Measurements from ENCODE around the gene TNFRSF13B.

The TNFRSF13B gene

DNA sequence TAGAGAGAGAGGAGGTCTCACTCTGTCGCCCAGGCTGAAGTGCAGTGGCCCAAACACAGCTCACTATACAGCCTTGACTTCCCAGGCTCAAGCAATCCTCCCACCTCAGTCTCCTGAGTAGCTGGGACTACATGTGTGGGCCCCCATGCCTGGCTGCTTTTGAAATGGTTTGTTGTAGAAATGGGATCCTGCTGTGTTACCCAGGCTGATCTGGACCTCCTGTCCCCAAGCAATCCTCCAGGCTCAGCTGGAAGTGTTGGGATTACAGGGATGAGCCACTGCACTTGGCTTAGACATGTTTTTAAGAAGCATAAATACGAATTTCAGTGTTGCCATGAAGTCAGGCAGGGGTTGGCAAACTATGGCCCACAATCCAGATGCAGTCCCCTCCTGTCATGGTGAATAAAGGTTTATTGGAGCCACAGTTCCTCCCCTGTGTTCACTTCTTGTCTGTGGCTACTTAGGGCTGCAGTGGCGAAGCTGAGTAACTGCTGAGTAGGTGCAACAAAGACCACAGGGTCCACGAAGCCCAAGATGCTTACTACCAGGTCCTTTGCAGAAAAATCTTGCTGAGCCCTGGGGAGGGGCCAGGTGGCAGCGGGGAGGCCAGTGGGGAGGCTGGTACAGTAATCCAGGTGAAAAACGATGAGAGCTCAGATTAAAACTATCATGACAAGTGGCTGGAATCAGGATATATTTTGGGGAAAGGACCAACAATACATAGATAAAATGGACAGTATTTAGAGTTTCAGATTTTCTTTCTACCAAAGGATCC, 35.2 kb downstream of the TNFRSF13B start:
- DNase-seq, result no peak

DNA sequence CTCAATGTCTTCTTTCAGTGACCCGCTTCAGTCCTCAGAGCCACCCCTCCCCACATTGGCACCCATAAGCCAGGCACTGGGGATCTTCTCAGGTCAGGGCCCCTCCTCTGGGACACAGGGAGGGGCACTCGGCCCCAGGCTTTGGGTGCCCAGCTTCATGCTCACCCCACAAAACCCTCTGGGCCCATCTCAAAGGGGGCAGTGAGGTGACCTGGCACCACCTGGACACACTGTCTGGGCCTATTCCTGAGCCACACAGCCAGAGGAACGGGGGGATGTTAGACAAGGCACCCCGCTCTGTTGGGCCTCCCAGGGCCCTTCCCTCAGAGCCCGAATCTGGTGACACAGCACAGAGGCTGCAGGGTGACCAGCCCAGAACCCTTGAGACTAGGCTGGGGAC, 36.1 kb downstream of the TNFRSF13B start:
- DNase-seq, result no peak

DNA sequence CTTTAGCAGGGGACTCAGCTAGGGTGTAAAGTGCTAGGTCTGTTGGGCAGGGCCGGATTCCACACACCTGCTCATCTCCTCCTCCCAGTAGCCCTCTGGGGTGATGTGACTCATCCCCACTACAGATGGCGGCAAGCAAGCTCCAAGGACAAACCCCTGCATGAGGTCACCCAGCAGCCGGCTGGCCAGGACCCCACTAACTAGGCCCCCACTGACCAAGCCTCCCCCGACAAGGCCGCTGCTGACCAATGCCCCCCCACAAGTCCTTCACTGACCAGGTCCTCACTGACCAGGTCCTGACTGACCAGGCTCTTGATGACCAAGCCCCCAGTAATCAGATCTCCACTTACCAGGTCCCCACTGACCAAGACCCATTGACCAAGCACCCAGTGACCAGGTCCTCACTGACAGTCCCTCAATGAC, 36.7 kb downstream of the TNFRSF13B start:
- no peak for DNase-seq

DNA sequence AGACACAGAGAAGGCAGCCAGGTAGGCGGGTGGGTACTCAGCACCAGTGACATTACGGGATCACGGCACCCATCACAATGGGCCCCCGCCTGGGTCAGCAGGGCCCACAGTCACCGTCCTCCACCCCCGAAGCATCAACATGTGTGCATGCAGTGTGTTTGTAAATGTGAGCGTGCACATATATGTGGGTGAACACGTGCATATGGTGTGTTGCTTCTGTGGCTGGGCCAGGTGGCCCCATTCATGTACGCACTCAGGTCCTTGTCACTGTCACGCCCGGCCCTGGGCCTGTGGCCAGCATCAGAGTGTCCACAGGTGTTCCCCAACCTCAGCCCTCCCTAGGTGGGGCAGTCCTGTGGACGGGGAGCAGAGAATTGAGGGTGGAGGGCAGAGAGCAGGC, 37.1 kb downstream of the TNFRSF13B start:
- no peak for DNase-seq

DNA sequence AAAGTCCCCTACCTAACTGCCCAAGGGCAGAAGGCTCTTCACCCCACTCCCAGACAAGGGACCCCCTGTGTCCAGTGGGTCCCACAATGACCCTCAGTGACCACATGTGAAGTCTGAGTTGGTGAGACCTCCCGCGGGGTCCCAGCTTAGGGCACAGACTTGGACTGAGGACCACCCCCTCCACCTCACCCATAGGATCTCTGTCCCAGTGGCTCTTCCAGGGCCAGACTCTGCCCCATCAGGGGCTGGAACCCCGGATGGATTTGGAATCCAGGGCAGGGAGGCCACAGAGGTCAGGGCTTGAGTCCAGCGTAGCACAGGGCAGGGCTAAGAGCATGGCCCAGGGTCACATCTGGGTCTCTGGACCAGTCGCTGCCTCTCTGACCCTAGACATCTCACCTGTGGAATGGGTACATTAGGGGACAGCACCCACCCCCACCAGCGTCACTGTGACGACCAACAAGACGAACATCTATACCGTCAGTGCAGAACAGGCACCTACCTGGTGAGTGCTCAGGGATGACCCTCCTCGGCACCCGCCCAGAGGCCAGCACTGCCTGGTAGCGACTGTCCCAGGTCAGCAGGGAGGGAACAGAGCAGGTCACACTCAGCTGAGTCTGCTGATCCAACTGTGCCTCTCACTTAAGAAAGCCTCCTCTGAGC, 37.7 kb downstream of the TNFRSF13B start:
- no peak for DNase-seq

DNA sequence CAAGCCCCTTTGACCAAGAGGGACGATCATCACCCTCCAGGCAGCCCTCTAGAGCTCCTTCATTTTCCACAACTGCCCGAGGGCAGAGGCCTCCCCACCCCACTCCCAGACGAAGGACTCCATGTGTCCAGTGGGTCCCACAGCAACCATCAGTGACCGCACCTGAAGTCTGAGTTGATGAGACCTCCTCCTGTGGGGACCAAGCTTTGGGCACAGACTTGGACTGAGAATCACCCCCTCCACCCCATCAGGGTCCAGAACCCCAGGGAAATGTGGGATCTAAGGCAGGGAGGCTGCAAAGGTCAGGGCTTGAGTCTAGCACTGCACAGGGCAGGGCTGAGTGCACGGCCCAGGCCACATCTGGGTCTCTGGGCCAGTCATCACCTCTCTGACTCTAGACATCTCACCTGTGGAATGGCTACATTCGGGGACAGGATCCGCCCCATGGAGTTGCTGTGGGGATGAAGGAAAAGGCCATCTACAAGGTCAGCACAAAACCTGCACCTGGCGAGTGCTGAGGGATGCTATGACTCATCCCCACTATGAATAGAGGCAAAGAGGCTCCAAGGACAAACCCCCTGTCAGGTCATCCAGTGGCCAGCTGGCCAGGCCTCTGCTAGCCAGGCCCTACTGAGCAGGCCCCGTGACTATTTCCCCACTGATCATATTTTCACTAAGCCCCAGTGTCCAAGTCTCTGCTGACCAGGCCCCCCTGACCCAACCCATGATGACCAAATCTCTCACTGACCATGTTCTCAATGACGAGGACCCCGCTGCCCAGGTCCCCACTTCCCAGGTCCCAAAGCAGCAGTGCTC, 38.4 kb downstream of the TNFRSF13B start:
- no peak for DNase-seq

DNA sequence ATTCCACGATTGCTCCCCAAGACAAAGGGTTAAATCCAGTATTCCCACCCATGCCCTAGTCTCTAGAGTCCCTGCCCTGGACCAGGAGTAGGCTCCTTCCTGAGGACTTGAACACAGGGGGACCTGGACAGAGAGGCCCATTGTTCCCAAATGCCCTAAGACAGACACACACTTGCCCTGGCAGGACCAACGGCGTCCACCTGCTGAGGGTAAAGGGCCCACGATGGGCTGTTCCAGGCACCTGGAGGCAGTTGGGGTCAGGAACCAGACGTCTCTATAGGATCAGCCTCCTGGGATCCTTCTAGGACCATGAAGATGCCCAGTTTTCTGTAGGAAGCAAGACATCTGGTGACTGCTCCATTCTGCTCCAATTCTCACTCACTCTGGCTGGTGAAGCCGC, 39.3 kb downstream of the TNFRSF13B start:
- no peak for DNase-seq

DNA sequence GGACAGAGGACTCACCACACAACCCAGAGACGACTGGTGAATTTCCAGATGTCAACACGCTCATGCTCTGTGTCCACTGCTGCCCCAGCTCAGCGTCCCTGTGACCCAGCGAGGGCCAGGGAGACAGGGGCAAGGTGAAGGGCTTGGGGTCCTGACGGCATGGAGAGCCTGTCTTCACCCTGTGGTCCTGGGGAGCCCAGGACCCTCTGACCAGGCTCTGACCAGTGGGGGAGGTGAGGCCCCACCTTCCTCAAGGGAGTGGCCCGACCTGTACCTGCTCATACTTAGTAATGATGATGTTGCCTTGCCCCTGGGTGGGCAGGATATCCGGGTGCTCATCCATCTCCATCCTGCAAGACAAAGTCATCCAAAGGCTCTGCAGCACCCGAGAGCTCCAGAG, 39.8 kb downstream of the TNFRSF13B start:
- DNase-seq, result no peak

DNA sequence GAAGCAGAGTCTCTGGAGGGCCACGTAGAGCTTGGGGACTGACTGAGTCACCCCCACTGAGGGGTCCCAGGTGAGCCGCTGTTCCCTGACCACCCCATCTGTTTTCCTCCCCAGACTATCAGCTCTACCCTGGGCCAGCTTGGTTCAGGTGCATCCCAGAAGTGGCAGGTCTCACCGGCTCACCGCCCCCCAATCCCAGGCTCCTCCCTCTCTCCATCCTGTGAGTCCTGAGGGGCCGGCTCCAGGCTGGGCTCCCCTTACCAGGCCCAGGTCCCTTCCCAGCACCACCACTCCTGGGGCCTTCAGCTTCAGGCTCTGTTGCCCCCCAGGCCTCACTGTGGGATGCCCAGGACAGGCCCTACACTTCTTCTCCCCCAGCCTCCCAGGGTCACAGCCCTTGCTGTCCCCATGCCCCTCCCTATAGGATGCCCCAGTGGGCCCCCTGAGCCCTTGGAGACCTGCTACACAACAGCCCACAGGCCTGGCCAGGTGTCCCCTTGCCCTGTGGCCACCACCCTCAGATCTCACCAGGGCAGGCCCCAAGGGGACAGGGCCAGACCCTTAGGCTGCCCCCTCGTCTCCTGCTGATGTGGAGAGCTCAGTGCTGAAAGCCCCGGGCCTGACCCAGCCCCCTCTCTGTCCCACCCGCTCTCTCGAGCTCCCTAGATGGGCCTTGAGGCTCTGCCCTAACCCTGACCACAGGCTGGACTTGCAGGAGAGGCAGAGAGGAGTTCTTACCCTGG, 40.4 kb downstream of the TNFRSF13B start:
- no peak for DNase-seq

DNA sequence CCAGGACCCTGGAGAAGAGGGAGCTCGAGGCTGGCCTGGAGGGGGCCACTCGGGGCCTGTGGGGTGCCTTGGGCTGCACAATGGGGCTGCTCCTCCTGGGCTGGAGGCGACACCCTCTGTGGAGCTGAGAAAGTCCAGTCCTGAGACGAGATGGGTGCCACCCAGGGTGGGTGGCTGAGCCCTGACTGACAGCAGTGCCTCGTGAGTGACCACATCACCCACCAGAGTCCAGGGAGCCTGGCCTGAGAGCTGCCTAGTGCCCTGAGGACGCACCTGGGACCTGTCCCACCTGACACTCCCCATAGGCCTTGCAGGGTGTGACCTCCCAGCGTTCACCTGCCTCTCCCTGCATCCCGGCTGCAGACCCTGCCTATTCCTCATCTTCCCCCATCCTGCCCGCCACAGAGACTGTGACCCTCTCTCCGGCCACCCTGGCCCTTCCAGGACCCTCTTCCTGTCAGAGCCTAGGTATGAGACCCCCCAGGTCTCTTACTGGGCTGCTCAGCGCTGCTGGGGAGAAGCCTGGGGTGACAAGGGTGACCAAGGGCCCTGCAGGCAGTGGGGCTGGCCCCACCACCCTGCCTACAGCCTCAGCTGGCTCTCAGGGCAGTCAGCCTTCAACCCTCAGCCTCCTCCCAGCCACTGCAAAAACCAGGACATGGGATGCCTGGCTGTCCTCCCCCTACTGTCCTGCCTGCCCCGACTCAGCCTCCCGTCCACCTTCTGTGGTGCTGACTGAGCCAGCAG, 41.2 kb downstream of the TNFRSF13B start:
- DNase-seq, result no peak

DNA sequence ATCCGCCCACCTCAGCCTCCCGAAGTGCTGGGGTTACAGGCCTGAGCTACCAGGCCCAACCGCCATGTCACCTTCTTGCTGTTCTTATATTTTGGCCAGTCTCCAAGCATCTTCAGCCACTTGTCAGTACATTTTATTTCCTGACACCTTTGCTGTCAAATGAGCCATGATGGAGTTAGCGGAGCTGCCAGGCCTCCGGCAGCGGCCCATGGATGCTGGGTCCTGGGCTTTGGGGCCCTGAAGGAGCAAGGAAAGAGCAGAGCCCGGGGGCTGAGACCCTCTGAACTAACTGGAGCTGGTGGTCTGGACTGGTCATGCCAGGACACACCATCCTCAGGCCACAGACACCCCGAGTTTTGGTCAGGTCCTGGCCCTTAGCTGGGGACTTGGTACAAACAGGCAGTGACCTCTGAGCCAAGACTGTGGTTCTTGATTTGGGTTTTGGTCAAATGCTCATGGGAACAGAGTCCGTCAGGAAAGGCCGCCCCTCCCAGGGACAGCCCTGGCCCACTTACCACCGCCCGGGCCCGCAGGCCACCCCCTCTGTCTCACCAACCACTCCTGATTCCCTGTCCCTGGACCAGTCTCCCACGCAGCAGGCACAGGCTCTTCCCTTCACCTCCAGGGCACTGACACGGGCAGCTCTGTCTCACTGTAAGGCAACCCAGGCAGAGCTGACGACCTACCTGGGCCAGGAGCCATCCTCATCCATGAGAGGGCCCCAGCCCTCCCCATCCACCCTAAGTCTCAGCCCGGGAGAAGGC, 42.0 kb downstream of the TNFRSF13B start:
- DNase-seq, result no peak

DNA sequence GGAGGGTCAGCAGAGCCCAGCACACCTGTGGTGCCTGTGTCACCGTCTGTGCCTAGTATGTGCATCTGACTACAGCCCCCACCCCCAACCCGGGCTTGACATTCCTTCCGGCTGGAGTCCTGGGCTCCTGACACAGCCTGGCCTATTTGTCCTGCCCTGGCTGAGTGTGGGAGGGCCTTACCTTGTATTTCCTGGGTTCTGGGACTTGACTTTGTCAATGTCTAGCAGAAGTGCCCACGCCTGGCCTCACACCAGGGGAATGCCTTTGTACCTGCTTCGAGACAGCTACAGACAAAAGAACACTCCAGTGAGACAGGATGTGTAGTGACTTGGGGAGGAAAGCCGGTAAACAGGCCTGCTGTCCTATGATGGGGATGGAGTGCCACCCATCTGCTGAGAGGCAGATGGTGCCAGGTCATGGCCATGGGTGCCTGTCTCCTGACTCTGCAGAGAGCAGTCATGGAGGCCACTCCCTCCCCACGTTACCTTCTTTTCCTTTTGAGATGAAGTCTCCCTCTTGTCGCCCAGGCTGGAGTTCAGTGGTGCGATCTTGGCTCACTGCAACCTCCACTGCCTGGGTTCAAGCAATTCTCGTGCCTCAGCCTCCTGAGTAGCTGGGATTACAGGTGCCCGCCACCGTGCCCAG, 42.8 kb downstream of the TNFRSF13B start:
- no peak for DNase-seq

DNA sequence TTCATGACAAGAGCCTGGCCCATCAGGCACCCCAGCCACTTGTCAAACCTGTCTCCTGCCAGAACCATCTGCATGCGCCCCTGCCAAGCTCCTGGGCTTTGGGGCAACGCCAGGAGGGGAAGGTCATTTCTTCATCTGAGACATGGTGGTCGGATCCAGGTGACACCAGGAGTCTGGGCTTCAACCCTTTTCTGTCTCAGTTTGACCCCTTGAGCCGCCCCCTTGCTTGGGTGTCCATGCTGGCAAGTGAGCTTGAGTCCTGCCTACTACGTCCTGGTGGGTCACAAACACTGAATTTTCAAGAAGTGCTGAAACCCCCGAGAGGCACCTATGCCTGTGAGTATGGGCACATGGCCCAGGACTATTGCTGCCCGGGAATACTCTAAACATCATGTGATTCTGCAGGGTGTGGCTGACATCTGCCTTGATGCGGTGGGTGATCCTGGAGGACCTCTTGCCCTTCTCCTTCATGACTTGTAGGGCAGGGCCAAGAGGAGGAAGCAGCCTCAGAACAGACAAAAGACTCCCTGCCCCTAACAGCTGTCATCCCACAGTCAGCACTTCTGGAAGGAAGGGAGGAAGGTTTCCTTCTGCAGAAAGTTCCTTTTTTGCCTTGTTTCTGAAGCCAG, 43.4 kb downstream of the TNFRSF13B start:
- DNase-seq, result no peak

DNA sequence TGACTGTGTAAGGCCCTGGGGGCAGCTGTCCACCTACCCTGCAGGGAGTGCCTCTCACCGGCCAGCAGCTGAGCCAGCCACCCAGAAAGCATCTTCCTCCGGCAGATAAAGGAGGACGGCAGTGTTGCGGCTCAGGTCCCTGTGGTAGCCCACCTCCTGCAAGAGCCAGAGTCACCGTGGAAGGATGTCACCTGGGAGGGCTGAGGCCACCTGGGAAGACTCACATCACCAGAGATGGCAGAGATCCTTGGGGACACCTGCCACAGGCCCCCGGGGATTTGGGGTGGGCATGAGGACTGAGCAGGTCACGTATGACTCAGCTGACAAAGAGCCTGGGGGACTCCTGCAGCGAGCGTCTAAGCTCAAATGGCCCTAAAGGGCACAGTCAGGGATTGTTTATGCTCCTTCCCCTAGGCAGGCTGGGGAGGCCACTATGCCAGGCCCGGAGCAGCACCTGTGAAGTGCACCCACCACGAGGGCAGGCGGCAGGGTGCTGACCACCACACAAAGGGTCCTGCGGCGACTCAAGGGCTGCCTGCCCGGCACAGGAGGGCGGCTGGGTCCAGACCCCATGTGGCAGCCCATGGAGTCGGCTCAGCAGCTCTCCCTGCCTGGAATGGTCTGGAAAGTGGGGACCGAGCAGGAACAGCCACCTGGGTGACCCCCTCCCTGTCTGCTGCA, 44.1 kb downstream of the TNFRSF13B start:
- no peak for DNase-seq

DNA sequence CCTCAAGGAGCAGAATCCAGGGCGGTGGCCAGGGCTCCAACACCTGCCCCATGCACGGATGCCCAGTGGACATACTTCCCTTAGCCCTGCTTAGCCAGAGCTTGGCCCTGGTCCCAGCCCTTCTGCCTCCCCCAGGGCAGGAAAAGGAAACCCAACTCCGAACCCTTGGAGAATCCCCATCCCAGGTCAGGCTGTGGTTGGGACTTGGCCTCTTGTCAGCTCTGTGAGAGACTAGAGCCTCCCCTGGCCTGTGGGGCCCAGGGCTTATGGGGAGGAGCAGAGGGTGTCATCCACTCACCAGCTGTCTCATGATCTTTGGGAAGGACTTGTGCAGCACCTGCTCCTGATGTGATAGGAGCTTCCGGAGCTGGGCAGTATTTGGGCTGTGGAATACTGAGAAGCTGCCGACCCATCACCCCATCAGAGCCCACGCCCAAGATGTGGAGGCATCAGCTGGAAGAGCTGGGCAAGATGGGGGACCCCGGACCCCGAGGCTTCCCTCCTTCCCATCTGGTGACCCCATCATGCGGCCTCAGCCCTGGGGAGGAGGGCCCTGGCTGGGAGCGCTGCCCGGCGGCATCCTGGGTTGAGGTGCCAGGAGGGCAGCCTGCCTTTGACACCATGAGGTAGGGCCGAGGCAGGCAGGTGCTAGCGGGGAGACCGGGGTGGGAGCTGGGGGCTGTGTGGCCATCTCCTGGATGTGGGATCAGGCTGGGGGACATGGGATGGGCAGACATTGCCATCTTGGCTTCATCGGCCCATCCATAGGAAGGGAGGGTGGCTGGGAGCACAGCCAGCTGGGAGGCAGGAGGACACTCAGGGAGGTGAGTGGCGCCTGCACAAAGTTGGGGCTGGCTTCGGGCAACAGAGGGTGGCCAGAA, 45.1 kb downstream of the TNFRSF13B start:
- no peak for DNase-seq

DNA sequence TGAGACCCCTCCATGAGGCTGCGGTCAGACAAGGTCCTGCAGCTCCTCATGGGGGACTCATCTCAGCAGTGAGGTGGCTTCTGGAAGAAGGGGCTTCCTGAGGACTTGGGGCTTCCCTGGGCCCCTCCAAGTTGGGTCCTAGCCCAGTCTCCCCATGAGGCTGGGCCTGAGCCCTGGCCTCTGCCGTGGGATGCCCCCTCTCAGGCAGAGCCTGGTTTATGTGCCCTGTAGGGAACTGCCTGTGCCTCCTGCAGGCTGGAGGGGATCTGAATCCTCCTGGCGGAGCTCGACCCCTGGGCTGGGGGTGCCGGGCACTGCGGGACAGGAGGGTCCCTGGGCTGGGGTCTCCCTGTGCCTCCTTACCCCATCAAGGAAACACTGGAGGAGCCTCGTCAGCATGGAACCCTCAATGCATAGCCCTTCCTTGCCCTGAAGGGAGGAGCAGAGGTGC, 45.8 kb downstream of the TNFRSF13B start:
- DNase-seq, result no peak

DNA sequence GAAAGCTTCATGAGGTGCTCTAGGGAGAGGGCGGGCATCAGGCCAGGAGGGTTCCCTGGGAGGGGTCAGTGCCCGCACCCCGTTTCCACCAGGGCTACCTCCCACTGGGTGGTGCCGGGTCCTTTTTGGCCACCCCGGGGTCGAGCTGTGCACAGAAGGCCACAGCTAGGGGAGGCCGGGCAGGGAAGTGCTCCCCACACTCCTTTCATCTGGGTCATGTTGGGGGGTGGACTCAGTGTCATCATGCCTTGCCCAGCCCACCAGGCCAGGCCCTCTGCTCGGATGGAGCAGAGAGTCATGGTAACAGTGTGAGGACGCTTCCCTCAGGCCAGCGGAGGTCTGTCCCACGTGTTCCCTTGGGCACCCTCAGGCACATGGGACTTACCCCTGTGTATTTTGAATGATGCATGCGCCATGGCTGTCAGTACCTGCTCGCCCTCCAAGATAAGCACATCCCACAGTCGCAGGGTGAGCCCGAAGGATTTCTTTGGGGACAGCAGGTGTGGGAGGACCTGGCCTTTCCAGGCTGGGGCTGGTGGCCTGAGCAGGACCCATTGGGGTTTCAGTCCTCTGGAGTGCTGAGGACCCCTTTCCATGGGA, 46.4 kb downstream of the TNFRSF13B start:
- DNase-seq, result no peak
